HEK293 (cell line): Measurements from ENCODE around the gene CARNS1.

ENCODE experiments used
- CTCF ChIA-PET: fragments of 350-600 bp; formaldehyde crosslinking; extraction: SDS; loops from one replicate; lab custom pipeline; 2021; ENCODE audit warnings: antibody characterized with exemption; lab: Yijun Ruan, JAX
- POLR2A ChIA-PET: fragments of 300-600 bp; formaldehyde crosslinking; extraction: SDS; loops from one replicate; lab custom pipeline; 2020; ENCODE audit warnings: antibody characterized with exemption, inconsistent platforms; lab: Yijun Ruan, JAX
- H3K27ac ChIP-seq: fragments of 200-500 bp; sonication (Bioruptor generic); 2 replicates; pipeline ENCODE4 v1.5.1; 2014; ENCODE audit warnings: low read depth, low read length, control low read depth, inconsistent platforms; ENCODE audit errors: extremely low read depth
- H3K36me3 ChIP-seq, 2 experiments: fragments of 200-500 bp in 1 of 2; sonication (Bioruptor generic) in 1 of 2; 1 replicate in 1 of 2; 2 replicates in 1 of 2; pipeline ENCODE4 v1.5.1; 2014 to 2017; ENCODE audit warnings: inconsistent platforms in 2 of 2, low read length in 2 of 2; ENCODE audit not compliant: control insufficient read depth in 2 of 2, insufficient read depth in 1 of 2
- H3K4me1 ChIP-seq: fragments of 200-500 bp; sonication (Bioruptor generic); 2 replicates; pipeline ENCODE4 v1.5.1; 2014; ENCODE audit warnings: mild to moderate bottlenecking, low read length, inconsistent platforms; ENCODE audit not compliant: control insufficient read depth, insufficient read depth
- H3K4me3 ChIP-seq: 2 replicates; pipeline ENCODE4 v1.5.1; 2011; ENCODE audit warnings: low read depth, mild to moderate bottlenecking, control low read depth, low read length, moderate library complexity
- H3K9me3 ChIP-seq: fragments of 200-500 bp; sonication (Bioruptor generic); 2 replicates; pipeline ENCODE4 v1.5.1; 2014; ENCODE audit warnings: low read depth, low read length, inconsistent platforms; ENCODE audit not compliant: control insufficient read depth, insufficient read depth
- EGR2 ChIP-seq: fragments of 450-650 bp; formaldehyde crosslinking; IDR thresholded peaks from 2 replicates; pipeline ENCODE4 v1.5.1; 2016; ENCODE audit warnings: low read depth, missing biosample characterization, missing genetic modification characterization
- FEZF1 ChIP-seq: fragments of 450-650 bp; formaldehyde crosslinking; IDR thresholded peaks from 2 replicates; pipeline ENCODE4 v1.5.1; 2016; ENCODE audit warnings: missing biosample characterization, missing genetic modification characterization
- GLIS2 ChIP-seq: fragments of 450-650 bp; formaldehyde crosslinking; IDR thresholded peaks from 2 replicates; pipeline ENCODE4 v1.5.1; 2016; ENCODE audit warnings: missing biosample characterization, missing genetic modification characterization
- HOXA7 ChIP-seq: sonication (generic); formaldehyde crosslinking; IDR thresholded peaks from 2 replicates; pipeline ENCODE4 v1.8.1; 2022; ENCODE audit warnings: missing genetic modification reagents, borderline replicate concordance
- IKZF3 ChIP-seq: fragments of 450-650 bp; IDR thresholded peaks from 2 replicates; pipeline ENCODE4 v1.5.0; 2018; ENCODE audit warnings: missing biosample characterization, mild to moderate bottlenecking, missing genetic modification characterization, moderate library complexity
- KLF1 ChIP-seq: fragments of 450-650 bp; formaldehyde crosslinking; IDR thresholded peaks from 2 replicates; pipeline ENCODE4 v1.5.1; 2016; ENCODE audit warnings: missing biosample characterization, missing genetic modification characterization
- KLF10 ChIP-seq: fragments of 450-650 bp; IDR thresholded peaks from 2 replicates; pipeline ENCODE4 v1.5.1; 2018; ENCODE audit warnings: missing biosample characterization, mild to moderate bottlenecking, missing genetic modification characterization
- KLF7 ChIP-seq: fragments of 450-650 bp; formaldehyde crosslinking; IDR thresholded peaks from 2 replicates; pipeline ENCODE4 v1.5.1; 2016; ENCODE audit warnings: missing biosample characterization, missing genetic modification characterization, borderline replicate concordance
- KLF8 ChIP-seq: fragments of 450-650 bp; formaldehyde crosslinking; IDR thresholded peaks from 2 replicates; pipeline ENCODE4 v1.5.1; 2016; ENCODE audit warnings: missing biosample characterization, missing genetic modification characterization
- KLF9 ChIP-seq: fragments of 450-650 bp; formaldehyde crosslinking; IDR thresholded peaks from 2 replicates; pipeline ENCODE4 v1.5.1; 2016; ENCODE audit warnings: missing biosample characterization, missing genetic modification characterization, low read depth
- YY2 ChIP-seq: fragments of 450-650 bp; formaldehyde crosslinking; IDR thresholded peaks from 2 replicates; pipeline ENCODE4 v1.5.1; 2016; ENCODE audit warnings: missing biosample characterization, missing genetic modification characterization
- ZBTB7A ChIP-seq: fragments of 450-650 bp; formaldehyde crosslinking; IDR thresholded peaks from 2 replicates; pipeline ENCODE4 v1.5.1; 2016; ENCODE audit warnings: low read depth, missing biosample characterization, missing genetic modification characterization
- ZFHX2 ChIP-seq: fragments of 450-650 bp; formaldehyde crosslinking; conservative IDR thresholded peaks from 2 replicates; pipeline ENCODE4 v1.5.1; 2016; ENCODE audit warnings: missing biosample characterization, missing genetic modification characterization
- ZFP3 ChIP-seq: fragments of 450-650 bp; formaldehyde crosslinking; IDR thresholded peaks from 2 replicates; pipeline ENCODE4 v1.5.1; 2016; ENCODE audit warnings: low read depth, missing biosample characterization, missing genetic modification characterization
- ZFP69B ChIP-seq: fragments of 450-650 bp; formaldehyde crosslinking; IDR thresholded peaks from 2 replicates; pipeline ENCODE4 v1.5.1; 2016; ENCODE audit warnings: missing biosample characterization, missing genetic modification characterization
- ZNF155 ChIP-seq: fragments of 450-650 bp; formaldehyde crosslinking; IDR thresholded peaks from 2 replicates; pipeline ENCODE4 v1.5.1; 2016; ENCODE audit warnings: missing biosample characterization, missing genetic modification characterization
- ZNF211 ChIP-seq: fragments of 450-650 bp; formaldehyde crosslinking; IDR thresholded peaks from 2 replicates; pipeline ENCODE4 v1.5.1; 2016; ENCODE audit warnings: low read depth, missing biosample characterization, missing genetic modification characterization
- ZNF214 ChIP-seq: fragments of 450-650 bp; formaldehyde crosslinking; IDR thresholded peaks from 2 replicates; pipeline ENCODE4 v1.5.1; 2017; ENCODE audit warnings: missing biosample characterization, mild to moderate bottlenecking, missing genetic modification characterization, borderline replicate concordance
- ZNF266 ChIP-seq: fragments of 450-650 bp; formaldehyde crosslinking; IDR thresholded peaks from 2 replicates; pipeline ENCODE4 v1.5.1; 2016; ENCODE audit warnings: missing biosample characterization, missing genetic modification characterization, low read depth
- ZNF311 ChIP-seq: fragments of 450-650 bp; formaldehyde crosslinking; IDR thresholded peaks from 2 replicates; pipeline ENCODE4 v1.5.1; 2017; ENCODE audit warnings: missing biosample characterization, missing genetic modification characterization, borderline replicate concordance
- ZNF37A ChIP-seq: fragments of 450-650 bp; IDR thresholded peaks from 2 replicates; pipeline ENCODE4 v1.5.1; 2018; ENCODE audit warnings: missing biosample characterization, missing genetic modification characterization
- ZNF391 ChIP-seq: fragments of 450-650 bp; formaldehyde crosslinking; IDR thresholded peaks from 2 replicates; pipeline ENCODE4 v1.5.1; 2016; ENCODE audit warnings: low read depth, missing biosample characterization, missing genetic modification characterization, borderline replicate concordance
- ZNF514 ChIP-seq: fragments of 450-650 bp; formaldehyde crosslinking; IDR thresholded peaks from 2 replicates; pipeline ENCODE4 v1.5.1; 2016; ENCODE audit warnings: missing biosample characterization, missing genetic modification characterization
- ZNF544 ChIP-seq: fragments of 450-650 bp; formaldehyde crosslinking; IDR thresholded peaks from 2 replicates; pipeline ENCODE4 v1.5.0; 2017; ENCODE audit warnings: missing biosample characterization, missing genetic modification characterization
- ZNF548 ChIP-seq: fragments of 450-650 bp; formaldehyde crosslinking; IDR thresholded peaks from 2 replicates; pipeline ENCODE4 v1.5.1; 2016; ENCODE audit warnings: missing biosample characterization, missing genetic modification characterization
- ZNF596 ChIP-seq: fragments of 450-650 bp; IDR thresholded peaks from 2 replicates; pipeline ENCODE4 v1.5.0; 2018; ENCODE audit warnings: missing biosample characterization, mild to moderate bottlenecking, missing genetic modification characterization, moderate library complexity
- ZNF623 ChIP-seq: fragments of 450-650 bp; formaldehyde crosslinking; IDR thresholded peaks from 2 replicates; pipeline ENCODE4 v1.5.1; 2016; ENCODE audit warnings: missing biosample characterization, missing genetic modification characterization
- ZNF654 ChIP-seq: fragments of 450-650 bp; formaldehyde crosslinking; IDR thresholded peaks from 2 replicates; pipeline ENCODE4 v1.5.1; 2016; ENCODE audit warnings: low read depth, missing biosample characterization, missing genetic modification characterization
- ZNF701 ChIP-seq: fragments of 450-650 bp; formaldehyde crosslinking; IDR thresholded peaks from 2 replicates; pipeline ENCODE4 v1.5.1; 2016; ENCODE audit warnings: missing biosample characterization, missing genetic modification characterization
- ZNF747 ChIP-seq: fragments of 450-650 bp; formaldehyde crosslinking; IDR thresholded peaks from 2 replicates; pipeline ENCODE4 v1.5.1; 2016; ENCODE audit warnings: missing biosample characterization, missing genetic modification characterization
- TF ChIP-seq, protein P1 (sequence below): fragments of 450-650 bp; formaldehyde crosslinking; IDR thresholded peaks from 2 replicates; pipeline ENCODE4 v1.5.1; 2016; ENCODE audit warnings: missing biosample characterization, missing genetic modification characterization
- TF ChIP-seq, protein P2 (sequence below): fragments of 450-650 bp; formaldehyde crosslinking; IDR thresholded peaks from 2 replicates; pipeline ENCODE4 v1.5.1; 2016; ENCODE audit warnings: missing biosample characterization, missing genetic modification characterization, borderline replicate concordance

Gene CARNS1

GRCh38 chr11:67434395-67434881 is 19.0 kb downstream of the CARNS1 start:
- H3K27ac ChIP-seq, result no peak overlapping the region

DNA sequence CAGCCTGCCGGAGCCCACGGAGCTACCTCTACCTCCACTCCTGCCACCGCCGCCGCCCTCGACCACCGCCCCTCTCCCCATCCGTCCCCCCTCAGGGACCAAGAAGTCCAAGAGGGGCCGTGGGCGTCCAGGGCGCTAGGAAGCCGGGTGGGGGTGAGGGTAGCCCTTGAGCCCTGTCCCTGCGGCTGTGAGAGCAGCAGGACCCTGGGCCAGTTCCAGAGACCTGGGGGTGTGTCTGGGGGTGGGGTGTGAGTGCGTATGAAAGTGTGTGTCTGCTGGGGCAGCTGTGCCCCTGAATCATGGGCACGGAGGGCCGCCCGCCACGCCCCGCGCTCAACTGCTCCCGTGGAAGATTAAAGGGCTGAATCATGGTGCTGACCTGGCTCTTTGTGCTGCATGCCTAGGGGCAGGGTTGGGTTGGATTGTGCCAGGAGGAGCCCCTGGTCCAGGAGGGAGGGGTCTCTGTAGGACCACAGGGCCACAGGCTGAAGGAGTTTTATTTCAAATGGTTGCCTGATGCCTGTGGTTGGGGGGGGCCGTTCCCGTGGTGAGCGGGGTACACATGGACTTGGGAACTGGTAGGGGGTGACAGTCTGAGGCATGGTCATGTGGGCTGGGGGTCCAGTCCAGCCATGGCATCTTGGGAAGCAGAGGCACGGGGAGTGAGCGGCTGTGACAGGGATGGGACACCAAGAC is 19.7 kb downstream of the CARNS1 start:
- ChIA-PET POLR2A (interaction anchor here (1.0 kb wide), 1 partner anchor 34 kb away, joined by 3 read pairs; the partner anchor contains the start of gene TMEM134), CTCF (interaction anchor here (1.6 kb wide), 1 partner anchor 34 kb away, joined by 5 read pairs; the partner anchor contains the start of gene PPP1CA)
- no peaks in the 10 kb centered on the region for H3K4me1 ChIP-seq
- H3K9me3 ChIP-seq, result no peaks in the 10 kb centered on the region
- H3K4me3 ChIP-seq, result no peak overlapping the region
- no peak overlapping the region for H3K27ac ChIP-seq
- H3K36me3 ChIP-seq, result peaks cover 4 to 88% of the 10 kb centered on the region in 2 experiments; a peak in 2 of 3 replicates
- peak; percentile 50 for TF ChIP-seq KLF10 (tag by site-specific recombination)
- no peak for TF ChIP-seq YY2 (tag by site-specific recombination)
- no peak for TF ChIP-seq ZNF747 (tag by site-specific recombination)
- TF ChIP-seq ZNF266 (tag by site-specific recombination), result no peak
- TF ChIP-seq ZFP3 (tag by site-specific recombination), result no peak
- no peak for TF ChIP-seq ZNF654 (tag by site-specific recombination)
- TF ChIP-seq ZNF596 (tag by site-specific recombination), result no peak
- TF ChIP-seq ZFP69B (tag by site-specific recombination), result no peak
- TF ChIP-seq KLF8 (tag by site-specific recombination), result no peak
- peak; percentile 70 for TF ChIP-seq ZFHX2 (tag by site-specific recombination)
- TF ChIP-seq, protein P1, sequence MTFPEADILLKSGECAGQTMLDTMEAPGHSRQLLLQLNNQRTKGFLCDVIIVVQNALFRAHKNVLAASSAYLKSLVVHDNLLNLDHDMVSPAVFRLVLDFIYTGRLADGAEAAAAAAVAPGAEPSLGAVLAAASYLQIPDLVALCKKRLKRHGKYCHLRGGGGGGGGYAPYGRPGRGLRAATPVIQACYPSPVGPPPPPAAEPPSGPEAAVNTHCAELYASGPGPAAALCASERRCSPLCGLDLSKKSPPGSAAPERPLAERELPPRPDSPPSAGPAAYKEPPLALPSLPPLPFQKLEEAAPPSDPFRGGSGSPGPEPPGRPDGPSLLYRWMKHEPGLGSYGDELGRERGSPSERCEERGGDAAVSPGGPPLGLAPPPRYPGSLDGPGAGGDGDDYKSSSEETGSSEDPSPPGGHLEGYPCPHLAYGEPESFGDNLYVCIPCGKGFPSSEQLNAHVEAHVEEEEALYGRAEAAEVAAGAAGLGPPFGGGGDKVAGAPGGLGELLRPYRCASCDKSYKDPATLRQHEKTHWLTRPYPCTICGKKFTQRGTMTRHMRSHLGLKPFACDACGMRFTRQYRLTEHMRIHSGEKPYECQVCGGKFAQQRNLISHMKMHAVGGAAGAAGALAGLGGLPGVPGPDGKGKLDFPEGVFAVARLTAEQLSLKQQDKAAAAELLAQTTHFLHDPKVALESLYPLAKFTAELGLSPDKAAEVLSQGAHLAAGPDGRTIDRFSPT (tag by site-specific recombination), result peak; percentile 25; the same call in 1 of the 2 replicates
- TF ChIP-seq EGR2, result peak; percentile 67
- no peak for TF ChIP-seq ZNF544 (tag by site-specific recombination)
- TF ChIP-seq FEZF1 (tag by site-specific recombination), result no peak
- no peak for TF ChIP-seq ZNF548 (tag by site-specific recombination)
- no peak for TF ChIP-seq GLIS2 (tag by site-specific recombination)
- TF ChIP-seq ZNF211 (tag by site-specific recombination), result no peak
- no peak for TF ChIP-seq IKZF3 (tag by site-specific recombination)
- no peak for TF ChIP-seq ZNF623 (tag by site-specific recombination)
- no peak for TF ChIP-seq ZNF311 (tag by site-specific recombination)
- no peak for TF ChIP-seq ZNF391 (tag by site-specific recombination)
- TF ChIP-seq KLF7, result no peak
- TF ChIP-seq HOXA7, result no peak
- no peak for TF ChIP-seq ZNF37A (tag by site-specific recombination)
- peak; percentile 88 for TF ChIP-seq KLF1 (tag by site-specific recombination)
- no peak for TF ChIP-seq ZNF701 (tag by site-specific recombination)
- no peak for TF ChIP-seq ZNF155 (tag by site-specific recombination)
- TF ChIP-seq ZNF514 (tag by site-specific recombination), result no peak
- TF ChIP-seq, protein P2, sequence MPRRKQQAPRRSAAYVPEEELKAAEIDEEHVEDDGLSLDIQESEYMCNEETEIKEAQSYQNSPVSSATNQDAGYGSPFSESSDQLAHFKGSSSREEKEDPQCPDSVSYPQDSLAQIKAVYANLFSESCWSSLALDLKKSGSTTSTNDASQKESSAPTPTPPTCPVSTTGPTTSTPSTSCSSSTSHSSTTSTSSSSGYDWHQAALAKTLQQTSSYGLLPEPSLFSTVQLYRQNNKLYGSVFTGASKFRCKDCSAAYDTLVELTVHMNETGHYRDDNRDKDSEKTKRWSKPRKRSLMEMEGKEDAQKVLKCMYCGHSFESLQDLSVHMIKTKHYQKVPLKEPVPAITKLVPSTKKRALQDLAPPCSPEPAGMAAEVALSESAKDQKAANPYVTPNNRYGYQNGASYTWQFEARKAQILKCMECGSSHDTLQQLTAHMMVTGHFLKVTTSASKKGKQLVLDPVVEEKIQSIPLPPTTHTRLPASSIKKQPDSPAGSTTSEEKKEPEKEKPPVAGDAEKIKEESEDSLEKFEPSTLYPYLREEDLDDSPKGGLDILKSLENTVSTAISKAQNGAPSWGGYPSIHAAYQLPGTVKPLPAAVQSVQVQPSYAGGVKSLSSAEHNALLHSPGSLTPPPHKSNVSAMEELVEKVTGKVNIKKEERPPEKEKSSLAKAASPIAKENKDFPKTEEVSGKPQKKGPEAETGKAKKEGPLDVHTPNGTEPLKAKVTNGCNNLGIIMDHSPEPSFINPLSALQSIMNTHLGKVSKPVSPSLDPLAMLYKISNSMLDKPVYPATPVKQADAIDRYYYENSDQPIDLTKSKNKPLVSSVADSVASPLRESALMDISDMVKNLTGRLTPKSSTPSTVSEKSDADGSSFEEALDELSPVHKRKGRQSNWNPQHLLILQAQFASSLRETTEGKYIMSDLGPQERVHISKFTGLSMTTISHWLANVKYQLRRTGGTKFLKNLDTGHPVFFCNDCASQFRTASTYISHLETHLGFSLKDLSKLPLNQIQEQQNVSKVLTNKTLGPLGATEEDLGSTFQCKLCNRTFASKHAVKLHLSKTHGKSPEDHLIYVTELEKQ (tag by site-specific recombination), result no peak
- TF ChIP-seq KLF9, result peak; percentile 68

More at GRCh38 chr11:67434395-67434881, 19.0 kb downstream of the CARNS1 start:
- Histone ChIP-seq H3K4me3 (no peak overlapping the region), H3K36me3 (peaks cover 5 to 86% of the 10 kb centered on the region in 2 experiments; a peak in 2 of 3 replicates), H3K4me1 (0 out of 2 replicates have a peak, but pooled peaks cover 1% of the 10 kb centered on the region)
- CTCF ChIA-PET, result interaction anchor here (1.6 kb wide), 1 partner anchor 33 kb away, joined by 5 read pairs; the partner anchor contains the start of gene PPP1CA
- no peak for TF ChIP-seq ZNF214 (tag by site-specific recombination)
- TF ChIP-seq ZBTB7A (tag by site-specific recombination), result no peak
- TF ChIP-seq, all 188 proteins: peak for 0
- H3K9me3 ChIP-seq, result no peaks in the 10 kb centered on the region
- POLR2A ChIA-PET, result interaction anchor here (0.7 kb wide), 1 partner anchor 14 kb away, joined by 3 read pairs; no protein-coding TSS in a partner anchor
